Fibroblast of the conjunctiva (primary cell): ENCODE data around the gene DUSP2.

Experiments
- DNase-seq: peaks from one replicate; pipeline ENCODE4 v3.0.0-alpha.2; 2010; ENCODE audit warnings: low read depth

DUSP2 gene

GRCh38 chr2:96131152-96131812 is 14.0 kb downstream of the DUSP2 start:
- DNase-seq: no peak

GRCh38 chr2:96130483-96130882 is 14.8 kb downstream of the DUSP2 start:
- no peak for DNase-seq

DNA sequence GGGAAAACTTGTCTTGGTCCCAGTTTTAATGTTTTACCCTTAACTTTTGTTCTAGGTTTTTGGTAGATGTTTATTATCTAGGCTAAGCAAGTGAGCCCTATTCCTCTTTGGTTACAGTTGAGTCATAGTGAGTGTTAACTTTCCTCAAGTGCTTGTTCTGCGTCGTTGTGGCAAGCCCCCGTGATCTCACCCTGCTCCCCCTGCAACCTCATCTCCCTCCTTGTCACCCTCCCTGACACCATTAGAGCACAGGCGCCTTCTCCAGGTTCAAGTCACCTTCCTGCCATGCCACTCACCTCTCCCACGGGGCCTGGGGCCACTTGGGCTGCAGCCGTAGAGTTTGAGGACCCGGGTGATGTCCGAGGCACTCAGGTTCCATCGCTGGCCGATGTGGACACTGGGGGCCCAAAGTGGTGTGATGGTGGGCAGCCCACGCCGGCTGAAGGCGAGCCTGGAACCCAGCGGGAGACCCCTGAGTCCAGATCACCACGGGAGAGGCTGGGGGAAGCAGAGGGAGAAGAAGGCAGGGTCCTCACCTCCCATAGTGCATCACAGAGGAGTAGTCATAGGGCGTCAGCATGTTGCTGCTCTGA is 15.6 kb downstream of the DUSP2 start:
- DNase-seq: no peak

DNA sequence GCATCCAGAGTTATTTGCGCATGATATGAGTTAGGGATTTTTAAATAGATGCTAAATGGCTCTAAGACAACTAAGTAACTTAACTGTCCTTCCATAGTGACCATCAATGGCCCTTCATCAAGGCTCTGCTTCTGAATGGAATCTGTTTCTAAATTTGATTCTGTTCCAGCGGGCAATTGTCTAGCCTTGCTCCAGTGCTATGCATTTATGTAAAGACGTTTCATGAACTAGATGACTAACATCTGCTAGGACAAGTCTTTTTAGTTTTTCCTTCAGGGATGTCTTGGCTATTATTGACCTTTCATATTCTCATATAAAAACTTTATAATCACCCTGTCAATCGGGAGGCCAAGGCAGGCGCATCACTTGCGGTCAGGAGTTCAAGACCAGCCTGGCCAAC is 16.8 kb downstream of the DUSP2 start:
- no peak for DNase-seq

GRCh38 chr2:96124406-96125265 is 20.6 kb downstream of the DUSP2 start:
- no peak for DNase-seq

DNA sequence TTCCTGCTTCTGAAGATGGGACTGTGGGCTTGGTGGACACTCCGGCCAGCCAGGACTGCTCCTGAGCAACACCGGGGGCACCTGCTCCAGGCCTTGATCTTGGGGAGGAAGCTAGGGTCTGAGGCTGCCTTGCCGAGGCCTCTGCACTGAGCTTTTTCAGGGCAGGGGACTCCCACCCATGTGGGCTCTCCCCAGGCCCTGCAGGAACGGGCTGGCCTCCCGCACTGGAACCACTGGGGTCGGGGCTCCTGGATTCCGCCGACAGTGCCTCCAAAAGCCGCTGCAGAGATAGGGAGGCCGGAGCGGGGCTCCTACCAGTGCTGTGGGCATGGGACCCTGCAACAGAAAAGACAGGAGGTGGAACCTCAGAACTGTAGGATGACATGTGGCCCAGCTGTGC is 21.3 kb downstream of the DUSP2 start:
- DNase-seq: no peak

DNA sequence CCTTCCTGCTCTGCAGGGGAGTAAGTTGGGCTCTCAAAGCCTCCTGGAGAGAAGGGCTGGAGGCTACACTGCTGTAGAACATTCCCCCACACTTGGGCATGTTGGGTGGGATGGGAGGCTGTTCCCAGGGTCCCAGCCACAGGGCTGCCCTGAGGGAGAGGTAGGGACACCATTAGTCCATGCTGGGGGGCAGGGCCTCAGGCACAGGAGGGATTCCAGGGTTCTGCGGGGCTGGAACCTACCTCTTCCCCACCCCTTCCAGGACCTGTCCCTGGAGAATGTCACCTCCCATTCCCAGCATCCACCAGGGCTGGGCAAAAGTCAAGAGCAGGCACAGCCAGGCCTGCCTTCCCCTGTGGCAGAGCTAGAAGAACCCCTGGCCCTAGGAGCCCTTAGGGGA is 21.9 kb downstream of the DUSP2 start:
- DNase-seq: no peak

DNA sequence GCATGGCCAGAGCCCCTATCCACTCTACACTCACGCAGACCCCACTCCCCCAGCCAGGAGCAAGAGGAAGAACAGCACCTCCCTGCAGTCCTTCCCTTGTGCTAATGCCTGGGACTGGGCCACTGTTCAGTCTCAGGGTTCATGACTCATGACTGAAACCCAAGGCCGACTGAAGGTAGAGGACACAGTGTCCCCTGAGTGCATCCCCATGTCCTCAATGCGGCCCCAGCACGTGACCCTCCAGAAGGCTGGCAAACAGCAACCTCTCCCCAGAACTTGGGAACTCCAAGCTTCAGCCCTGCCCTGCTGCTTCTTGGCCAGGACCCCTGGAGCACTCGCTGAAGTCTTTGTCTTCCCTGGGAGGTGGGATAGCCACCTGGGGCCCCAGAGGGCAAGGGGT is 22.8 kb downstream of the DUSP2 start:
- no peak for DNase-seq

GRCh38 chr2:96121414-96121813 is 23.8 kb downstream of the DUSP2 start:
- no peak for DNase-seq

- DNase-seq: no peak
These were observed 24.2 kb downstream of the DUSP2 start for GRCh38 chr2:96120991-96121390.

DNA sequence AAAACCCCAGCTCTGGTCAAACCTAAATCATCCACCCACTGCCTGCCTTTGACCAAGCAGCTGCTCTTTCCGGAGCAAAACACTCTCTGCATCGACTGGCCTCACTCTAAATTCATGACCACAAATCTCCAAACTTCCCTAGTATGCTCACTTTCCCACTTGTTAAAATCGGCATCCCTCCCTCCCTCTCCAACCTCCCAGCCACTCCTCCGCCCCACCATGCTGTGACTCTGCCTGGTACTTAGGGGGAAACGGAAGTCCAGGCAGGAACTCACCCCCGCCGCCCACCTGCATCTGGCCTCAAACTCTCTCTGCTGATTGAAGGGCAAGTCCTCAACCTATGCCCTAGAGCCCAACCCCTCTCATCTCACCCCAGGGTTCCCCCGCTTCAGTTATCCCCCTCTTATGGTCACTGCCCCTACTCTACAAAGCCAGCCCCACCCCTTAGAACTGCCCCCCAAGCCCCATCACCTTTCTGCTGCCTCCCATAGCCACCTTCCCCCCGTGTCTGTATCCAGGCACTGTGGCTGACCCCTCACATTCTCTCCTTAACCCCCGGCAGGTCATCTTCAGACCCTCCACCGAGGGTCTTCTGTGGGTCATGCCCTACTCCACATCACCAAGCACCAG is 25.0 kb downstream of the DUSP2 start:
- no peak for DNase-seq

DNA sequence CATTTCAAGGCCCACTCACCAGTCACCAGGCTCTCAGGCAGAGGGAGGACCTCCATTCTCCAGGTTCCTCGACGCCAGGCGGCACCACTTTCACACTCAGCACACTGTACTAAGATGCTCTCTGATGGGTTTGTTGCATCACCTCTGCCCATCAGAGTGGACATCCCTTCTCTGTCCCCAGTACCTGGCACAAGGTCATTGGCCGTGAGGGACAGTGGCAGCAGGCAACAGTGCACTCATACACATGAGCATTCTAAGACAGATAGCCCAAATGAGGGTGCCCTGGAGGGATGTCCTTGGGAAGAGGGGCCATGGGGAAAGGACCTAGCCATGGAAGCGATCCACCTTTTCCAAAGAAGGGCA is 25.9 kb downstream of the DUSP2 start:
- DNase-seq: no peak

GRCh38 chr2:96118698-96119388 is 26.4 kb downstream of the DUSP2 start:
- DNase-seq: no peak

GRCh38 chr2:96117701-96118588 is 27.3 kb downstream of the DUSP2 start:
- DNase-seq: no peak

DNA sequence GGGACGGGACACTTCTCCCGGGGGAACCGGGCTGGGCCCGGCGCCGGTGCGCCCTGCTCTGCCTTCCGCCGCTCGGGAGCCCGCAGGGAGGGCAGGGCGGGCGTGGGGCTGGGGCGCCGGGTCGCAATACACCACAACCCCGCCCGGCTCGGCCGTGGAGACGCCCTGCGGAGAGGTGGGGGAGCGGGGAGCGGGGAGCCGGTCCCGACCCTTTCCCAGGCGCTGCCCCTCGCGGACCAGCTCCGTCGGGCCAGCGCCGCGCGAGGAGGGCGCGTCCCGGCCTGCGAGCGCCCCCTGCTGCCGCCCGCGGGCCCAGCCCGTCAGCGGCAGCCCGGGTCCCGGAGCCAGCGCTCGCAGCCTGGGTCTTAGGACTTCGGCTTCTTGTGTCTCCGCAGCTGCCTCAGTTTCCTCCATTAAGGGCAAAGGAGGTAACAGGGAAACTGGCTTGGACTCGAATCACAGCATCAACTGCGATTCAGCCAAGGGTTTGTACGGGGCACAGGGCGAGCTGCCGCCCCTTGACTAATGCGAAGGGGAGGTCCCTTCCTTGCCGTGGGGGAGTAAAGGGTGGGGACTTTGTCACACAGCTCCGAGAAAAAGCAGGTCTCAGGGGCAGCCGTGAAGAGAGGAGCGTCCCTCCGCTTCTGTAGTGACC is 28.2 kb downstream of the DUSP2 start:
- no peak for DNase-seq

GRCh38 chr2:96116424-96116878 is 28.8 kb downstream of the DUSP2 start, which contains the start of gene ADRA2B:
ADRA2B (minus strand) TSS chr2:96116571; CDS start chr2:96116149, 422 bp downstream.
- DNase-seq: no peak

DNA sequence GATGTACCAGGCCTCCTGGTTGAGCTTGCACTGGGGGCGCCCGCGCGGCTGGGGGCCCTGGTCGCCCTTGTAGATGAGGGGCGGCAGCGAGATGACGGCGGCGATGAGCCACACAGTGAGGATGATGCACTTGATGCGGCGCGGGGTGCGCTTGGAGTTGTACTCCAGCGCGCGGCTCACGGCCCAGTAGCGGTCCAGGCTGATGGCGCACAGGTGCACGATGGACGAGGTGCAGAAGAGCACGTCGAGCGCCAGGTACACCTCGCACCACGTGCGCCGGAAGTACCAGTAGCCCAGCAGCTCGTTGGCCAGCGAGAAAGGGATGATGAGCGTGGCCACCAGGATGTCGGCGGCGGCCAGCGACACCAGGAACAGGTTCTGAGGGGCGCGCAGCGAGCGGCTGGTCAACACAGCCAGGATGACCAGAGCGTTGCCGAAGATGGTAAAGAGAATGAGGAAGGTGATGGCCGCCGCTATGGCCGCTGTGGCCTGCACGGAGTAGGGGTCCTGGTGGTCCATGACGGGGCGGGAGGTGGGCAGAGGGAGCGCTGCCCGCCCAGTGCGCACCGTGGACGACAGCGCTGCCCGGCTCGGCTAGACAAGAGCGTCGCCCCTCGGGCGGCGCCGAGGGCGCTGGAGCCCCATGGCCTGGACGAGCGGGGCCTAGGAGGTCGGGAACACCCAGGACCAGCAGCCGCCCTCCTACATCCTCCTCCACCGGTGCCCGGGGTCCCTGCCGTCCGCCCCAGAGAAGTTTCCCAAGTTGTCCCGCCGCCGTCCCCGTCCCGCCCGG is 29.4 kb downstream of the DUSP2 start:
- no peak for DNase-seq

- no peak for DNase-seq
These were observed 30.2 kb downstream of the DUSP2 start for GRCh38 chr2:96114903-96115581.

- no peak for DNase-seq
These were observed 30.7 kb downstream of the DUSP2 start for GRCh38 chr2:96114546-96114902.
